ENCODE results near the gene PHLDB3. TPM values are rescaled to one million over a fixed set of nuclear protein-coding genes. Genes with fewer than 3 reads are reported as not detected.

The PHLDB3 gene
- total RNA-seq, 1 experiment from 2014 or later: 14.3 TPM

- DNase-seq (ENCODE audit: extremely low read depth, low read depth): no peak
These were observed 33.5 kb downstream of the PHLDB3 start for GRCh38 chr19:43471091-43471490.

DNA sequence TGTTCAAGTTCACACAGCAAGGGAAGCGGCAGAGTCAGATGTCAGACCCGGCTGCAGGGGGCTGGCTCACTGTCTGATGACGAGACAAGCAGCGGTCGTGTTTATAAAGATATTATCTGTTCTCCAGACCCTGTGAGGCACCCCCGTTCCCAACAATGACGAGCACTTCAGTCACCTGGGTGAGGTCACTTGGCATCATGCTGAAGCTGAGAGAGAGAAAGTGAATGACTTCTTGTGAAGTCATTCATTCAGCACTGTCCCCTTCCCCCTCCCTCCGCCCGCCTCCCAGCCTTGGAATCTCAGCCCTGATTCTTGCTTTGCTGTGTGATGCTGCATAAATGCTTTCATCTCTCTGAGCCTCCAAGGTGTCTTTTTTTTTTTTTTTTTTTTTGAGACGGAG is 34.3 kb downstream of the PHLDB3 start:
- no peak for DNase-seq (ENCODE audit: extremely low read depth, low read depth)

- no peak for DNase-seq (ENCODE audit: extremely low read depth, low read depth)
These were observed 35.4 kb downstream of the PHLDB3 start for GRCh38 chr19:43469160-43469480.

- no peak for DNase-seq (ENCODE audit: extremely low read depth, low read depth)
These were observed 36.0 kb downstream of the PHLDB3 start for GRCh38 chr19:43468354-43469159.

DNA sequence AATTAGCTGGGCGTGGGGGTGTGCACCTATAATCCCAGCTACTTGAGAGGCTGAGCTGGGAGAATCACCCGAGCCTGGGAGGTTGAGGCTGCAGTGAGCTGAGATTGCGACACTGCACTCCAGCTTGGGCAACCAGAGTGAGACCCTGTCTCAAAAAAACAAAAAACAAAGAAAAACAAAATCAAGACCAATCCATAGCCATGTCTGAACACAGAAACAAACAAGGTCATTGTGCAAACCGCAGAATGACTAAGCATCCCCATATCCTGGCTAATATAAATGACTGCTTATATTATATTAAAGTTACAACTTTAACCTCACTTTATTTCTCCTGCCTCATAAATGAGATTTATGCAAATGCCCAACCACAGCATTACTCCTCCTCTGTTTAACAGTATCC is 36.8 kb downstream of the PHLDB3 start:
- DNase-seq (ENCODE audit: extremely low read depth, low read depth): peak; percentile 14

- DNase-seq (ENCODE audit: extremely low read depth, low read depth): no peak
These were observed 37.3 kb downstream of the PHLDB3 start for GRCh38 chr19:43467276-43467675.

- DNase-seq (ENCODE audit: extremely low read depth, low read depth): no peak
These were observed 37.8 kb downstream of the PHLDB3 start for GRCh38 chr19:43466793-43467192.

GRCh38 chr19:43465468-43466120 is 39.0 kb downstream of the PHLDB3 start, which contains the start of gene LYPD3:
TSS of gene LYPD3 (minus strand) at chr19:43465608. CDS start at chr19:43465571, 37 bp downstream.
- DNase-seq (ENCODE audit: extremely low read depth, low read depth): peak; percentile 18

DNA sequence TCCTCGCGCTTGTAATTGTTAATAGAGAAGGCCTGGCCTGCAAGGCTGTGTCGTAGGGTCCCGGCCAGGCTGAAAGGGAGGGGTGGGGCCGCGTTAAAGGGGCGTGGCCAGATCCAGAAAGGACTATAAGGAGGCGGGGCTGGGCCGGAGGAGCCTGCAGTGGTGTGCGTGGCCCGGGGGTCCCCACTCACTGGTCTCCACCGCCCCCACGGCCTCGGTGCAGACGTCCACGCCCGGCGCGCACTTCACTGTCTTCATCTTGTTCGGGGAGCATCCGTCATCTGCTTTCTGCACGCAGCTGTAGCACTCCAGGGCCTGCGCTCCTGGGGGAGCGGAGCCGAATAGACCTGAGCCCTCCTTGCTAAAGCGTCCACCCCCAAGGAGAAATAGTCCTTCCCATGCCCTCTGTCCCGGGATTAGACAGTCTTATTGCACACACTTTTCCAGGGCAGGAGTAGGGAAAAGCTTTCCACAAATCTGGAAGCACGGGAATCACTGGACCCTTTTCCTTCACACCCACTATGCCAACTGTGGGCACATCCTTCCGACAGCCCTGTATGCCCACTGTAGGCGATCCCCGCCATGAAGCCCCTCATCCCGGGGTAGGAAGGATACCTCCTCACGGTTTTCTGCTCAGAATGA is 40.3 kb downstream of the PHLDB3 start:
- no peak for DNase-seq (ENCODE audit: extremely low read depth, low read depth)

DNA sequence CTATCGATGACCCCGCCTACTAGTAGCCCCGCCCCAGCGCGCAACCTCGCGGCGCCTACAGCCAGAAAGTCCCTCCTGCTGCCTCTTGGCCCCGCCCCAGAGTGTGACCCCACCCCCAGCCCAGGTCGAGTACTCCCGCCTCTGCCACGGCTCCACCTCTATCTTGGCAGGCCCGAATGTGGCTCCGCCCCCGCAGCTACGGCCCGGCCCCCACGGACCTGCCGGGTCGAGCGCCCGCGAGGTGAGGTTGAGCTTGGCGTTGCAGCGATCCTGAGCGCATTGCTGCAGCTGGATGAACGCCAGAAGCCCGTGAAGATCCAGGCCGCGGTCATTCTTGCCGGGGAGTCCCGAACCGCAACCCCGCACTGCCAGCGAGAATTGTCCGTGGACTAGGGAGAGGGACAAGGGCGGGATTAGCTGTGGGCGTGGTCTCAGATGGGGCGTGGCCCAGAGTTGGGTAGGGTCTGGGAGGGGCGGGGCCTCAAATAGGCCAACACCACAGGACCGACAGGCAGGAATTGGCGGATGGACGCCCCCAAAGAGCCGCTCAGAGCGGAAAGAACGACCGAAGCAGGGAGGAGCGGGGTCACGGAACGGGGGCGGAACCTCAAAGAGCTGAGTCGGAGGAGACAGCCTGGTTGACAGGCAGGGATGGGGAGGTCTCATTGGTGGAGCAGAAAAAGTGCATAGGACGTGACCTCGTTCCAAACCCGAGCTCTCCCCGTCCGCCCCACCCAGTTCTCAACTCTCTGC is 41.0 kb downstream of the PHLDB3 start:
- DNase-seq (ENCODE audit: extremely low read depth, low read depth): peak; percentile 91

DNA sequence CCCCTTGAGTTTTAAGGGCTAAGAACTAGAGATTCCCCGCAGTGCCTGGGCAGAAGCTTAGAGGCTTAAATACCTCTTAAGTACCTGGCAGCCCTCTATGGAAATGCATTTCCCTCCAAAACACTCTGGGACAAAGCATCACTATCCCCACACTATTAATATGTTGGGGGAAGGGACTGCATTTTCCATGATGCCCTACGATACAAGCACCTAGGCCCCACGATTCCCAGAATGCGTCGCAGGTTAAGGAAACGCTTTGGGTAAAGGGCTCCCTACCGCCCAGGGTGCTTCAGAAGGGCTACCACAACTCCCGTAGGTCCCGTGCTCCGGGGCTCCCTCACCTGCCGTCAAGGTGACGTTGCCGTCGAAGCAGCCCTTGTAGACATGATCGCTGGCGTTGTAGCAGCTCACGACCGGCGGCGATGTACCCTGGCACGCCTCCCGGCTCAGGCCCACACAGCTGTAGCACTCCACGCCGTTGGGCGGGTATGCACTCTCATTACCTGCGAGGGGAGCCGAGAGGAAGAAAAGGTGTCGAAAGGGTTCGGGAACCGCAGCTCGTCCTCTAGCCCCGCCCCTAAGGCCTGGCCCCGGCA is 41.7 kb downstream of the PHLDB3 start:
- DNase-seq (ENCODE audit: extremely low read depth, low read depth): no peak

GRCh38 chr19:43462383-43462782 is 42.2 kb downstream of the PHLDB3 start:
- no peak for DNase-seq (ENCODE audit: extremely low read depth, low read depth)

- DNase-seq (ENCODE audit: extremely low read depth, low read depth): no peak
These were observed 43.2 kb downstream of the PHLDB3 start for GRCh38 chr19:43461303-43461702.

GRCh38 chr19:43460362-43461016 is 44.1 kb downstream of the PHLDB3 start:
- DNase-seq (ENCODE audit: extremely low read depth, low read depth): no peak

DNA sequence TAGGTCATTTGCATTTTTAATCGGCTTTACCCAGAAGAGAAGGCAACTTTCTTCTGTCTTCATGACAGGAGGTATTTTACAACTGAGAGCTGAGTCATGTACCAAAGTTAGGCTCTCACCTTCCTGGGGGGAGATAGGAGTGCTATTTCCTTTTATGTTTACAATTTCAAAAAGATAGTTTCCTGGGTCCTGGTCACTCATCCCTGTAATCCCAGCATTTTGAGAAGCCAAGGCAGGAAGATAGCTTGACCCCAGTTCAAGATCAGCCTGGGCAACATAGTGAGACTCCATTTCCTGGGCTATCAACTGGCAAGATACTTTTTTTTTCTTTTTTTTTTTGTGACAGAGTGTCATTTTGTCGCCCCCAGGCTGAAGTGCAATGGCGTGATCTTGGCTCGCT is 46.7 kb downstream of the PHLDB3 start:
- DNase-seq (ENCODE audit: extremely low read depth, low read depth): no peak

- DNase-seq (ENCODE audit: extremely low read depth, low read depth): no peak
These were observed 49.0 kb downstream of the PHLDB3 start for GRCh38 chr19:43455321-43456113.

GRCh38 chr19:43454031-43454430 is 50.5 kb downstream of the PHLDB3 start:
- DNase-seq (ENCODE audit: extremely low read depth, low read depth): no peak

GRCh38 chr19:43452582-43452981 is 52.0 kb downstream of the PHLDB3 start:
- no peak for DNase-seq (ENCODE audit: extremely low read depth, low read depth)

GRCh38 chr19:43450545-43450997 is 54.0 kb downstream of the PHLDB3 start:
- DNase-seq (ENCODE audit: extremely low read depth, low read depth): no peak
